ENCODE data around the gene RNF20.
"Not testable (repeated sequence)": the region's sequence is repeated elsewhere in the genome, so short reads cannot be mapped to it uniquely, and the experiment has no call there.

Gene RNF20

DNA sequence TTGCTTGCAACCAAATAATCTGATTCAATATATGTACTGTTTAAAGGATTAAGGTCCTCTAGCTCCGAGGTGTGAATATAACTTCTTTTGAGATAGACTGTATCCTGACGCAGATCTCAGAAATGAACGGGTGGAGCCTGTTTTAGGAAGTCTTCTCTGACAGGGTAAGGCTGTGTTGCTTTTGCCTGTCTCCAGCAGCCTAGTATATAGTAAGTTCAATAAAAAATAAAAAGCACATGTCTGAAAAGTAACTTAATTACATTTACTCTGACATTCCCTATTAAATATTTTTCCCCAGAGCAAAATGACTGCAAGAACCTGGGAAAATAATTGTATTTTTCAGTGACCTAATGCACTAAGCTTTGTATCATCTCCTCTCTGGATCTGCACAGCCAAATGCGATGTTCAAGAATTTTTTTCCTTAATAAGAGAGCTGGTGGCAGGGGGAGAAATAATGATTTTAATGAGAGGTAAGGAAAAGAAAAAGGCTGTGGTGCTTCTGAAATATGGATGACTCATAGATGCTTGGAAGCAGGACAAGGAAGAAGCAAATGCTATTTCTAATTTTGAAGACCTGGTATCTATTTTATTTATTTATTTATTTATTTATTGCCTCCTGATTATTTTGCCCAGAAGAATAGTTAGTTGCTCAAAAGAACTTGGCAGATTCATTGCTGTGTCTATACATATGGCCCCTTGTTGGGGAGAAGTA is 53.8 kb downstream of the RNF20 start:
- Histone ChIP-seq H3K4me1 (ENCODE audit: insufficient read depth, low read length, poor library complexity, severe bottlenecking) (no peaks in the 10 kb centered on the region), H4K20me1 (ENCODE audit: insufficient read depth, low read length, poor library complexity, severe bottlenecking) (no peaks in the 10 kb centered on the region), H3K9me3 (ENCODE audit: insufficient read depth, low read depth, low read length) (no peaks in the 10 kb centered on the region), H3F3A (ENCODE audit: low read depth) (no peaks in the 10 kb centered on the region), H3K9ac (ENCODE audit: low read depth, low read length, poor library complexity, severe bottlenecking) (no peak overlapping the region), H3K4me3 (ENCODE audit: low read length, poor library complexity, severe bottlenecking) (no peak overlapping the region), H3K79me2 (ENCODE audit: insufficient read depth, low read length) (no peaks in the 10 kb centered on the region), H3K36me3 (ENCODE audit: insufficient read depth, low read length) (no peaks in the 10 kb centered on the region), H3K9me2 (replicated peaks; ENCODE audit: low read depth, low read length) (no peaks in the 10 kb centered on the region), H2AFZ (ENCODE audit: low read length) (no peak overlapping the region), H3K4me2 (ENCODE audit: low read depth, low read length, poor library complexity, severe bottlenecking) (no peak overlapping the region), H3K27me3 (ENCODE audit: insufficient read depth, low read length, poor library complexity, severe bottlenecking) (no peaks in the 10 kb centered on the region)
- no peak for TF ChIP-seq EZH2phosphoT487 (IDR thresholded peaks at IDR 0.05; ENCODE audit: borderline replicate concordance)
- TF ChIP-seq, protein P1, sequence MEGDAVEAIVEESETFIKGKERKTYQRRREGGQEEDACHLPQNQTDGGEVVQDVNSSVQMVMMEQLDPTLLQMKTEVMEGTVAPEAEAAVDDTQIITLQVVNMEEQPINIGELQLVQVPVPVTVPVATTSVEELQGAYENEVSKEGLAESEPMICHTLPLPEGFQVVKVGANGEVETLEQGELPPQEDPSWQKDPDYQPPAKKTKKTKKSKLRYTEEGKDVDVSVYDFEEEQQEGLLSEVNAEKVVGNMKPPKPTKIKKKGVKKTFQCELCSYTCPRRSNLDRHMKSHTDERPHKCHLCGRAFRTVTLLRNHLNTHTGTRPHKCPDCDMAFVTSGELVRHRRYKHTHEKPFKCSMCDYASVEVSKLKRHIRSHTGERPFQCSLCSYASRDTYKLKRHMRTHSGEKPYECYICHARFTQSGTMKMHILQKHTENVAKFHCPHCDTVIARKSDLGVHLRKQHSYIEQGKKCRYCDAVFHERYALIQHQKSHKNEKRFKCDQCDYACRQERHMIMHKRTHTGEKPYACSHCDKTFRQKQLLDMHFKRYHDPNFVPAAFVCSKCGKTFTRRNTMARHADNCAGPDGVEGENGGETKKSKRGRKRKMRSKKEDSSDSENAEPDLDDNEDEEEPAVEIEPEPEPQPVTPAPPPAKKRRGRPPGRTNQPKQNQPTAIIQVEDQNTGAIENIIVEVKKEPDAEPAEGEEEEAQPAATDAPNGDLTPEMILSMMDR (conservative IDR thresholded peaks at IDR 0.05; ENCODE audit: low read length): no peak

DNA sequence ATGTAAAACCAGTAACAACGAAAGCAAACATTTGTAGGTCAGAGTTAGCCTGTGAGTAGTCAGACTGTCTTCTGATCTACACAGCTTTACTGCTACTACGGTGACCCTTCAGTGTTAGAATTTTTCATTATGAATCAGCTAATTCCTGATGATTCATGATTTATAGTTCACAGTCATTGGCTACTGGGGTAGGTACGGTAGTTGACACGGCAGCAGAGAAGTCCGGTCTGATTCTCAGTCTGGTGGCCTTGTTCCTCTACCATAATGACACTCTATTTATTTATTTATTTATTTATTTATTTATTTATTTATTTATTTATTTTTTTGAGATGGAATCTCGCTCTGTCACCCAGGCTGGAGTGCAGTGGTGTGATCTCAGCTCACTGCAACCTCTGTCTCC is 56.4 kb downstream of the RNF20 start:
- not testable (repeated sequence) for H3K4me2 ChIP-seq (ENCODE audit: low read depth, low read length, poor library complexity, severe bottlenecking); H3K79me2 ChIP-seq (ENCODE audit: insufficient read depth, low read length); H3K4me3 ChIP-seq (ENCODE audit: low read length, poor library complexity, severe bottlenecking)

DNA sequence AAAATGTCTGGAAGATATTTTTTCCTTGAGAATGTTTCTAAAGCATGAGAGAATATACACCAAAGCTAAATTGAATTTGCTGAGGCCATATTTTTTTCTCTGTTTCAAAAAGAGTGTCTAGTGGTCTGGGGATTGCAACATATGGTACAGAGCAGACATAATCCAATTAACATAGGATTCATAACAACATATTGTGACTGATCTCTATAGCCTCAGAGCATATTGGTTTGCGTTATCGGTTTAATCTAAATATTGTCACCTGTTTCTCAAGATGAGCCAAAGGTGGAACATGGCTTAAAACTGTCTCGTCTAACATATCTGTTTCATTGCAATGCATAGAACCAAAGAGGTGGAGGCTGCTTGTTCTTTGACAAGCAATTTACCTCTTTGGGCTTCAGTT is 57.2 kb downstream of the RNF20 start:
- no peak overlapping the region for H3K4me2 ChIP-seq (ENCODE audit: low read depth, low read length, poor library complexity, severe bottlenecking)
- no peaks in the 10 kb centered on the region for H3K27me3 ChIP-seq (ENCODE audit: insufficient read depth, low read length, poor library complexity, severe bottlenecking)
- no peaks in the 10 kb centered on the region for H3K79me2 ChIP-seq (ENCODE audit: insufficient read depth, low read length)
- TF ChIP-seq, protein P1 (conservative IDR thresholded peaks at IDR 0.05; ENCODE audit: low read length): no peak
- no peak for TF ChIP-seq EZH2phosphoT487 (IDR thresholded peaks at IDR 0.05; ENCODE audit: borderline replicate concordance)
- no peaks in the 10 kb centered on the region for H3K36me3 ChIP-seq (ENCODE audit: insufficient read depth, low read length)
- no peak overlapping the region for H3K9ac ChIP-seq (ENCODE audit: low read depth, low read length, poor library complexity, severe bottlenecking)
- no peaks in the 10 kb centered on the region for H3K9me3 ChIP-seq (ENCODE audit: insufficient read depth, low read depth, low read length)
- H3K4me1 ChIP-seq (ENCODE audit: insufficient read depth, low read length, poor library complexity, severe bottlenecking): no peaks in the 10 kb centered on the region
- H3K9me2 ChIP-seq (replicated peaks; ENCODE audit: low read depth, low read length): no peaks in the 10 kb centered on the region
- H3F3A ChIP-seq (ENCODE audit: low read depth): no peaks in the 10 kb centered on the region
- no peak overlapping the region for H2AFZ ChIP-seq (ENCODE audit: low read length)
- no peak overlapping the region for H3K4me3 ChIP-seq (ENCODE audit: low read length, poor library complexity, severe bottlenecking)
- no peaks in the 10 kb centered on the region for H4K20me1 ChIP-seq (ENCODE audit: insufficient read depth, low read length, poor library complexity, severe bottlenecking)

More for the DNA sequence above, 56.4 kb downstream of the RNF20 start:
- not testable (repeated sequence) for H4K20me1 ChIP-seq (ENCODE audit: insufficient read depth, low read length, poor library complexity, severe bottlenecking); H3K27me3 ChIP-seq (ENCODE audit: insufficient read depth, low read length, poor library complexity, severe bottlenecking); H3K9me2 ChIP-seq (replicated peaks; ENCODE audit: low read depth, low read length); H3K36me3 ChIP-seq (ENCODE audit: insufficient read depth, low read length); H2AFZ ChIP-seq (ENCODE audit: low read length); H3F3A ChIP-seq (ENCODE audit: low read depth); H3K9ac ChIP-seq (ENCODE audit: low read depth, low read length, poor library complexity, severe bottlenecking); H3K4me1 ChIP-seq (ENCODE audit: insufficient read depth, low read length, poor library complexity, severe bottlenecking); H3K9me3 ChIP-seq (ENCODE audit: insufficient read depth, low read depth, low read length)
